Right lobe of liver (tissue), 4 donors: ENCODE results near the gene CIZ1.

Experiments
- POLR2A ChIP-seq: fragments of 450-650 bp; IDR thresholded peaks from one replicate; pipeline ENCODE4 v1.6.1; 2017; ENCODE audit warnings: antibody characterized with exemption, mild to moderate bottlenecking
- TF ChIP-seq, protein P1 (sequence below), 4 donors: fragments of 200-600 bp in 3 of 4; fragments of 450-650 bp in 1 of 4; IDR thresholded peaks; one replicate each; pipeline versions ENCODE4 v1.5.1 to v1.8.0; 2016 to 2022; ENCODE audit warnings: antibody characterized with exemption in 4 of 4, mild to moderate bottlenecking in 2 of 4
- donor health status: DM: no; HTN: no; CAD: no.
- donor health status: DM: no; HTN: no; CAD: no.
- donor health status: DM: no; HTN: yes; CAD: no.

GRCh38 chr9:128143525-128144238 lies 47.7 kb downstream of the CIZ1 start:
- TF ChIP-seq, protein P1, sequence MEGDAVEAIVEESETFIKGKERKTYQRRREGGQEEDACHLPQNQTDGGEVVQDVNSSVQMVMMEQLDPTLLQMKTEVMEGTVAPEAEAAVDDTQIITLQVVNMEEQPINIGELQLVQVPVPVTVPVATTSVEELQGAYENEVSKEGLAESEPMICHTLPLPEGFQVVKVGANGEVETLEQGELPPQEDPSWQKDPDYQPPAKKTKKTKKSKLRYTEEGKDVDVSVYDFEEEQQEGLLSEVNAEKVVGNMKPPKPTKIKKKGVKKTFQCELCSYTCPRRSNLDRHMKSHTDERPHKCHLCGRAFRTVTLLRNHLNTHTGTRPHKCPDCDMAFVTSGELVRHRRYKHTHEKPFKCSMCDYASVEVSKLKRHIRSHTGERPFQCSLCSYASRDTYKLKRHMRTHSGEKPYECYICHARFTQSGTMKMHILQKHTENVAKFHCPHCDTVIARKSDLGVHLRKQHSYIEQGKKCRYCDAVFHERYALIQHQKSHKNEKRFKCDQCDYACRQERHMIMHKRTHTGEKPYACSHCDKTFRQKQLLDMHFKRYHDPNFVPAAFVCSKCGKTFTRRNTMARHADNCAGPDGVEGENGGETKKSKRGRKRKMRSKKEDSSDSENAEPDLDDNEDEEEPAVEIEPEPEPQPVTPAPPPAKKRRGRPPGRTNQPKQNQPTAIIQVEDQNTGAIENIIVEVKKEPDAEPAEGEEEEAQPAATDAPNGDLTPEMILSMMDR (IDR thresholded peaks at IDR 0.05) = no peak
- no peak for TF ChIP-seq POLR2A
